Activated CD8-positive, alpha-beta memory T cell treated with anti-CD3 and anti-CD28 coated beads for 24 hours (primary cell): ENCODE measurements around the gene CCDC50.

ENCODE experiments used
- DNase-seq: peaks from one replicate; pipeline ENCODE4 v3.0.0-alpha.2; 2020

The CCDC50 gene

DNA sequence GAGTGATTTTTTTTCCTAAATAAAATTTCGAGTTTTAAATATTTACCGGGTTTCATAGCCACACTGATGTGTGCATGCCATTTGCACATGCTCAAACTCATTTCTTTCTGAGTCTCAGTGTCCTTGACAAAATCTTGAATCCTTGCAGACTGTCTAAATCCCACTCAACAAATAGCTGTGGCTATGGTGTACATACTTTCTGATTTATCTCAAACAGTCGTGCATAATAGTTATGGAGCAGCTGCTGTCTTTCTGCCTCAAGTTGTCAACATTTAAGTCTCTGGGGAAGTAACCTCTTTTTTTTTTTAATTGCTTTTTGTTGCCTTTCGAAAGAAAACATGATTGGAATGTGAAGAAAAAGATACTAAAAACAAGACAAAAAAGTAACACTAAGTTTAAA lies 53.9 kb downstream of the CCDC50 start:
- no peak for DNase-seq

GRCh38 chr3:191385101-191385500 lies 55.9 kb downstream of the CCDC50 start:
- no peak for DNase-seq

DNA sequence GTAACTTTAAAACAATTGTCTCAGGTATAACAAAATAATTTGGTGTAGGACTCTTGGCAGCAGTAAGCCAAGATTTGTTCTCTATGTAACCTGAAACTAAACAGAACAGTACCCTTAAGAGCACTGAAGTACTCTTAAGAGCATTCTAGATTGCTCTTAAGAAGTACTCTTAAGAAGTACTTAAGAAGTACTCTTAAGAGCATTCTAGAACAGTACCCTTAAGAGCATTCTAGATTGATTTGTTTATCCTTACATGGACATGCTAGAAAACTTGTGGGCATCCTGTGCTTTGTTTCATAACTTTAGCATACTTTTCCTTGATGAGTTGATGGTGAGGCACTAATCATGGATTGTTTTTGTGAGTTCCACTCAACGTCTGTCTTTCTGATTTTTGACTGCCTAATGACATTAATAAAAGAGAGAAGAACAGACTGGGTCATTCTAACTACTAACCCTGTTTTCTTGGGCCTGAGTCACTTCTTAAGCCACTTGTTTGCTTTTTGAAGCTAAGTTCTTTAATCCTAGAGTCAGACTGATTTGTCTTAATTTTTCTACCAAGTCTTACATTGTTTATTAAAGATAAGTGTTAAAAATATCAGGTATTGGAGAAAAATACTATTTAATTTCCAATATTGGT lies 58.4 kb downstream of the CCDC50 start:
- DNase-seq: no peak

GRCh38 chr3:191388823-191389222 lies 59.6 kb downstream of the CCDC50 start:
- no peak for DNase-seq

GRCh38 chr3:191390580-191390979 lies 61.4 kb downstream of the CCDC50 start:
- no peak for DNase-seq

DNA sequence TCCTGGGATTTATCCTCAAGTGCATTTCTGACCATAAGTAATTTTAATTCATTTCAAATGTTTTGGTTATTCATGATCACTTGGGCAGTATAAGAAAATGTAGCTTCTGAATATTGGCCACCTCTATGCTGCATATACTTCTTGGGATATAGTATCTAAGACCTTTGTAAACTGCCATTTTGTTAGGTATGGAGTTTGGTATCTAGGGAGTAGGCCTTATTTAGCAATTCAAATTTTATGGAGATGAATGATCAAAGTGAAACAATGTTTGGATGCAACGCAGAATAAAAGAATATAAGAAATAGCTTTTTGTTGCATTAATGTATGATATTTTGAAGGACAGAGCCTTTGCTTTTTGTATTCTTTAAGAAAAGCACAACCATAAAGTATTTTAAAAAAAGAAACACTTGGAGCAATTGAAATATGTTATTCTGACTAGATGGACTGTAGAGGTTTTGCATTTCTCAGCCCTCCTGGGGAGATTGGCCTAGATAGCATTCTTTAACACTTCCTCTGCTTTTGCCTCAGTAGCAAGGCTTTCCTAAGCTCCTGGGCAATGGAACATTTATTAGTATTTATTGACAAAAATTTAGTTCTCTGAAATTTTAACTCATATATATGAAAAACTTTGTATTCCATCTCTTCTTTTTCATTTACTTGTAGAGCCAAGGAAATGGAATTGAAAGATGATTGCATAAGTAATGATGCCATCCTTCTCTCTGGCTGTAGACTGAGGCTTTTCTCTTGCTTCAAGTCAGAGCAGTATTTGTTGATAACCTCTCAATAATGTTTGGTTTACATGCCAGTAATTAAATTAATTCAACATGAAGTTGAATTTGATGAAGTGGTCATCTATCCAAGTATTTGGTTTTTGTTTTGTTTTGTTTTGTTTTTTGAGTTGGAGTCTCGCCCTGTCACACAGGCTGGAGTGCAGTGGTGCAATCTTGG lies 62.9 kb downstream of the CCDC50 start:
- no peak for DNase-seq

- DNase-seq: no peak
Observed at GRCh38 chr3:191393146-191393545, 64.0 kb downstream of the CCDC50 start.

- no peak for DNase-seq
Observed at GRCh38 chr3:191397771-191398170, 68.6 kb downstream of the CCDC50 start.

DNA sequence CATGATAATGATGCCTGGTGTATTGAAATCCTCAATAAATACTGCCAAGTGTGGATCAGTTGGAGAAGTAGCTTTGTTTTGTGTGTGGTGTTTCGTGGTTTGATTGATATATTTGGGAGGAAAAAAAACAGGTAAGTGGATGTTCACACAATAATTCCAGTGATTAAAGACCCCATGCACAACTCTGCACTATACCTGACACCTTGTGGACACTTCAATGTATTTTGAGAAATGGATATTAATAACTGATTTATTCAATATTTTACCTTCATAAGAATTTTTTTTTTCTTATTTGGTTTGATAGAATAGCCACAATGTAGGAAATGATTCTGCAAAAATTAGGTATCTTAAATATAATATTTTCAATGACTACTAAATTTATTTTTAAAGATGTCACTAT lies 69.4 kb downstream of the CCDC50 start:
- no peak for DNase-seq

DNA sequence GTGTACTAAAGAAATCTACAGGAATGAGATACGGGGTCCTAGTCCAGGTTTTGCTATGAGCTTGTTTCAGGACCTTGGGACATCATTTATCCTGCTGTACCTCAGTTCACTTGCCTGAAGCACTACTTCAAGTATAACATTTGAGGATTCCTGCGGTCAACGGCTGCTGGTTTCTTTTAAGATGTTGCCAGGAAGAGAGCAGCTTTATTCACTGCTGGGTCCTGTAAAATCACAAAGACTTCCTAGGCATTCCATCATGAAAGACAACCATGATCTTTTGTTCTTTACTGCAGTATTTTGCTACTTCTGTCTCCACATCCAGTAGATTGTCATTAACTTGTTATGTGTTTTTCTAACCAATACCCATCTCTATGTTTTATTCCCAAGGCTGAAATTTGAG lies 70.7 kb downstream of the CCDC50 start:
- no peak for DNase-seq

GRCh38 chr3:191401775-191402357 lies 72.7 kb downstream of the CCDC50 start:
- no peak for DNase-seq

- DNase-seq: no peak
Observed at GRCh38 chr3:191409791-191410359, 80.7 kb downstream of the CCDC50 start.

DNA sequence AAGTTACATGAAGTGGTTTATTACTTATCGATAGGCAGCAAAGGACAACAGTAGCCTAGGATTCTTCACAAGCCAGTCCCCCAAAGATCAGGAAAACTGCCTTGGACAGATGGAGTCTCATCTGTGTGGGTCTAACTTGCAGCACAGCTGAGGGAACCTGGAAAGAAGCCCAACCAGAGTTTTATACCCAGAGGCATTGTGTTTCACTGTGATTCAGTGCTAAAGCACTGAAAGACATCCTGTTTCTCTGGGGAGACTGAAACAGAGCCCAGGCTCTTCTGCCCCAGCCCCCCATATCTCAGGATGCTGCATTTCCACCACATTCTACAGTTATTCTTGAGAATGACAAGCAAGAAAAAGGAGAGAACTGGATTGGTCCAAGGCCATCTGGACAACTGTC lies 83.6 kb downstream of the CCDC50 start:
- DNase-seq: no peak

DNA sequence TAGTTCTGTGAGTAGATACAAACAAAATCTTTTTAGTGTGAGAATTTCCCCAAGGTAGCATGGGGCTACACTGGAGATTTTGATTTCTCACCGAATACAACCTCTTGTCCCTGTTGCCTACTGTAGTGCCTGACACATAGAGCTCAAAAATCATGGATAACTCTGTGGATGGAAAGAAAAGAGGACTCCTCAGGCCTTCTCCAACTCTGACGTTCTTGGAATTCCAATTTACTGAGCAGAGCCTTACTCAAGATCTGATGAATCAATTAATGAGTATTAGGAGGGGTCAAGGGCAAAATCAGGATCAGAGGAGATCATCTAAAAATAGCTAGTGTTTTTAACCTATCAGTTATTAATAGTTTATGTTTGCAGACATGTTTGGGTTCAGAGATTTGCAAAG lies 85.1 kb downstream of the CCDC50 start:
- DNase-seq: no peak

DNA sequence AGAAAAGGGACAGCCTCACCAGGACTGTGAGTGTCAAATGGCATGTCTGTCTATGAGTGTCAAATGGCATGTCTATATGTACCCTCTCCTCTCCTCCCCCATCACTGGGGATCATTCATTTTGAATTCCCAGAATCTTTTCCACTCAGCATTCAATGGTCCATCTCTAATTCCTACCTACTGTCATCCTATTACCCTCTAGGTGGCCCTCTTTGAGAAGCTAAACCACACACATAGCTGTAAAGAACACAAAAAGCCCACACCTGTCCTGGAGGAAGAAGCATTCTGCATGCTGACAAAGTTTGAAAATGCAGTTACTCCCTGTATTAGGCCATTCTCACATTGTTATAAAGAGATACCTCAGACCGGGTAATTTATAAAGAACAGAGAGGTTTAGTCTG lies 85.5 kb downstream of the CCDC50 start:
- no peak for DNase-seq

- DNase-seq: no peak
Observed at GRCh38 chr3:191415566-191415965, 86.4 kb downstream of the CCDC50 start.

- DNase-seq: no peak
Observed at GRCh38 chr3:191417457-191417729, 88.2 kb downstream of the CCDC50 start.

DNA sequence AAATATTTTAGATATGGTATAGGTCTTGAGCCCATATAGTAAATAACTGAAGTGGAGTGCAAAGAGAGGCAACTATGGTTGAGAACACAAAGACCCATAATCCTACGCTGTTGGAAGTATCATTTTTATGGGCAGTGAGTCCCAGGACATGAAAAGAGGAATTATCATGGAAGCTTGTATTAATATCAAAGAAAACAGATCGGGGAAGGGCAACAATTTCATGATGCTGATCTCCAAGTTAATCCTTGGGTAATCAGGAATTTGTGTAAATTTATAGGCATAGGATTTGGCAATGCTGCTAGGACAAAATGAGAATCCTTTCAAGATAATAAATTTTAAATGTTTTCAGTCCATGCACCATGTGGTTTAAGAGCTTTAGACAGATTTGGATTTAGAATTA lies 91.6 kb downstream of the CCDC50 start:
- DNase-seq: no peak

- DNase-seq: no peak
Observed at GRCh38 chr3:191424881-191425280, 95.7 kb downstream of the CCDC50 start.

GRCh38 chr3:191425322-191425734 lies 96.1 kb downstream of the CCDC50 start:
- DNase-seq: no peak

GRCh38 chr3:191426311-191426710 lies 97.1 kb downstream of the CCDC50 start:
- DNase-seq: no peak

DNA sequence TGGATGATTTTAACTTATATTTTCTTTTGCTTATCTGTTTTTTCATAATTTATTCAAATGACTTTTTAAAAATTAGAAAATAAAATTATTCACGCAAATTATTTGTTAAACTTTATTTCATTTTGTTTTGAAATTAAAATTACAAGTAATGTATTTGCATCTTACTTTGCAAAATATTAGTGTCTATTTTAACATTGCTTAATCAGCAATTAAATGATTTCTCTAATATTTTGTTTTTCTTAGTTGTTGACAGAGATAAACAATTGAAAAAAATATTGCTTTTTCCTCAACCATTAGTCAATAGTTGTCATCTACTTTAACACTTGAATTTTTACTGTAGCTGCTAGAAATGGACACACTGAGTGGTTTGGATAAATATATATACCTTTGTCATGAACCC lies 99.0 kb downstream of the CCDC50 start:
- no peak for DNase-seq

GRCh38 chr3:191430103-191430502 lies 100.9 kb downstream of the CCDC50 start:
- no peak for DNase-seq
